Hematopoietic multipotent progenitor cell treated with erythropoietin and hydrocortisone succinate and interleukin-3 and kit ligand, for 4 days (in vitro differentiated cells): ENCODE results near the gene SSNA1.

Source experiments
- DNase-seq: peaks from one replicate; pipeline ENCODE4 v3.0.0-alpha.2; 2015

SSNA1 gene, protein sequence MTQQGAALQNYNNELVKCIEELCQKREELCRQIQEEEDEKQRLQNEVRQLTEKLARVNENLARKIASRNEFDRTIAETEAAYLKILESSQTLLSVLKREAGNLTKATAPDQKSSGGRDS

DNA sequence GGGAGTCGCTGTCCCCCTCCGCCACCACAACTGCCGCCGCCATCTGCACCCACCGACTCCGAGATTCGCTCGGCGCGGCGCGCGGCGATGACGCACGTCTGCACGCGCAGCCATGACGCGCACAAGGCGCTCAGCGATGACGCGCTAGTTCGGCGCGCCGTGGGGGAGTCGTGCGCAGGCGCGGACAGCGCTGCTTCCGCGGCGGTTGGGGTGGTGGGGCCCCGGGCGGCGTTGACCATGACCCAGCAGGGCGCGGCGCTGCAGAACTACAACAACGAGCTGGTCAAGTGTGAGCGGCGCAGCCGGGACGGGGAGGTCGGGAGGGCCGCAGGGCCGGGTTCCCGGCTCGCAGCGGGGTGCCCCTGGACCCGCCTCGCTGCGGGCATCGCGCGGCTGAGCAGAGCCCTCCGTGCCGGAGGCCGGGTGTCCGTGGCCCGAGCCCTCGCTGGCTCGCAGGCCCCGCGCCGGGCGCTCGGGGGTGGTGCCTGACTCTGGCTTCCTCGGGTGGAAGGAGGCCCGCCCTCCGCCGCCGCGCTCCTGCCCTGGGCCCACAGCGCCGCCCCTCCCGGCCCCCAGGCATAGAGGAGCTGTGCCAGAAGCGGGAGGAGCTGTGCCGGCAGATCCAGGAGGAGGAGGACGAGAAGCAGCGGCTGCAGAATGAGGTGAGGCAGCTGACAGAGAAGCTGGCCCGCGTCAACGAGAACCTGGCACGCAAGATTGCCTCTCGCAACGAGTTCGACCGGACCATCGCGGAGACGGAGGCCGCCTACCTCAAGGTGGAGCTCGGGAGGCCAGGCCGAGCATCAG is at the start of gene SSNA1, which contains the start of gene ANAPC2:
SSNA1 (plus strand) TSS at position 187 of the 807 bp plus-strand sequence; CDS start at position 238, 51 bp downstream.
ANAPC2 (minus strand) TSS at position 71 of the 807 bp plus-strand sequence; CDS start at position 43, 28 bp downstream.
- DNase-seq: peak; percentile 96

DNA sequence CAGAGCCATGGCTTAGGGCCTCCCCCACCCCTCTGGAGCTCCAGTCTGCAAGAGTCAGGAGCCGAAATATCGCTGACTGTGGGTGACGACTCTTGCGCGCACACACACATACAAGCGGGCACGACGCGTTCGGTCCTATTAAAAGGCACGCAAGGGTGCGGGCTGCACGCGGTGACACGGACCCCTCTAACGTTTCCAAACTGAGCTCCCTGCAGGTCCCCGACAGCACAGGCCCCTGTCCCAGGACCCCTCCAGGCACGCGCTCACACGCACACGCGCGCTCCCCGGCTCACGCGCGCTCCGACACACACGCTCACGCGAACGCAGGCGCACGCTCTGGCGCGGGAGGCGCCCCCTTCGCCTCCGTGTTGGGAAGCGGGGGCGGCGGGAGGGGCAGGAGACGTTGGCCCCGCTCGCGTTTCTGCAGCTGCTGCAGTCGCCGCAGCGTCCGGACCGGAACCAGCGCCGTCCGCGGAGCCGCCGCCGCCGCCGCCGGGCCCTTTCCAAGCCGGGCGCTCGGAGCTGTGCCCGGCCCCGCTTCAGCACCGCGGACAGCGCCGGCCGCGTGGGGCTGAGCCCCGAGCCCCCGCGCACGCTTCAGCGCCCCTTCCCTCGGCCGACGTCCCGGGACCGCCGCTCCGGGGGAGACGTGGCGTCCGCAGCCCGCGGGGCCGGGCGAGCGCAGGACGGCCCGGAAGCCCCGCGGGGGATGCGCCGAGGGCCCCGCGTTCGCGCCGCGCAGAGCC is 49.6 kb upstream of the SSNA1 start, which contains the start of gene GRIN1:
GRIN1 (plus strand) TSS at position 433 of the 746 bp plus-strand sequence. CDS start 333 bp downstream, outside the sequence.
- peak; percentile 72 for DNase-seq

DNA sequence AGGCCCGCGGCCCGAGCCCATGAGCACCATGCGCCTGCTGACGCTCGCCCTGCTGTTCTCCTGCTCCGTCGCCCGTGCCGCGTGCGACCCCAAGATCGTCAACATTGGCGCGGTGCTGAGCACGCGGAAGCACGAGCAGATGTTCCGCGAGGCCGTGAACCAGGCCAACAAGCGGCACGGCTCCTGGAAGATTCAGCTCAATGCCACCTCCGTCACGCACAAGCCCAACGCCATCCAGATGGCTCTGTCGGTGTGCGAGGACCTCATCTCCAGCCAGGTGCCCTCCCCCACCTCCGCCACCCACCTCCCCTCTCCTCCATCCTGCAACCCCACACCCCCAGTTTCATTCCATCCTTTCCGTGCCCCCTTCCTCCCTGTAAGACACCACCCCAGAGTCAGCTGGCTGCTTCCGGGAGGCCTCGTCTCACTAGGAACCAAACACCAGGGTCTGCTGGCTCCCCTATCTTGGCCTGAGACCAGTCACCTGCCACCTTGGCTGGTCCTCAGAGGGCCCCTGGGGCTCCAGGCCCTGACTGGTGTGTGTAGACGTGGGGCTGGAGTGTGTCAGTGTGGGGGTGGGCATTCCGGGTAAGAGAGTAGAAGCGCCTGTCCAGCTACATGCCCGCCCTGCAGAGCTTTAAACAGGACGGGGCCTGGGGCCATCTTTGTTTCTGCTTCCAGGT is 48.9 kb upstream of the SSNA1 start:
- no peak for DNase-seq

DNA sequence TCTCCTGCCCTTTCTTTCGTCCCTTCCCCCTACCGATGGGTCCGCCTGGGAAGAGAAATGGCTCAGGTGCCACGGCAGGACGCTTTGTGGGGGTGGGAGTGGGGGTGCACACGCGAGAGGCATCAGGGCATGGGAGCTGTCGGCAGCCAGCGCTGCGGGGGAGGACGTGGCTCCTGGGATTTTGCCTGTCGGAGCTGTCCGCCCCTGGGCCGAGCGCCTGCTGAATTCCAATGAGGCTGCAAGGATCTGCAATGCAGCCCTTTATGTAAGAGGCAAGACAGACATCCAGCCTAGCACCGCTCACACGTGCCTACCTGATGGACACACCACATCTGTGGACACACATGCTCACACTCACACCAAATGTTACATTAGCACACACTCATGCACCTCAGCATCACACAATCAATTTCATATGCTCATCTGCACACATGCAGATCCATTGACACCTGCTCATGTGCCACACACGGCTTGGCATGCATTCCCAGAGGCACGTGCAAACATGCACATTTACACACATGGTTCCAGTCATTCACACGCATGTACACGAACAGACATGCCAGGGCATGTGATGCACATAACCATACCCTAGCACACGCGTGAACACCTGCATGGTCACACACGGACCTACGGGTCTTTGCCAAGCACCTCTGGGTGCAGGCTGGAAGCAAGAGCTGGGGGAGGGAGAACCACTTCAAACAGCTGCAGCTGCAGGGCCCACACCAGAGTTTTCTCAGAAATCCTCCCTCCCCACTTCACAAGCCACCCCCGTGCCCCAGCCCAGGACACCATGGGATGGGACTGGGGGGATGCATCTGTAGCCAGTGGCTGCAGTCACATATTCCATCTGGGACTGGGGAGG is 48.1 kb upstream of the SSNA1 start:
- no peak for DNase-seq

DNA sequence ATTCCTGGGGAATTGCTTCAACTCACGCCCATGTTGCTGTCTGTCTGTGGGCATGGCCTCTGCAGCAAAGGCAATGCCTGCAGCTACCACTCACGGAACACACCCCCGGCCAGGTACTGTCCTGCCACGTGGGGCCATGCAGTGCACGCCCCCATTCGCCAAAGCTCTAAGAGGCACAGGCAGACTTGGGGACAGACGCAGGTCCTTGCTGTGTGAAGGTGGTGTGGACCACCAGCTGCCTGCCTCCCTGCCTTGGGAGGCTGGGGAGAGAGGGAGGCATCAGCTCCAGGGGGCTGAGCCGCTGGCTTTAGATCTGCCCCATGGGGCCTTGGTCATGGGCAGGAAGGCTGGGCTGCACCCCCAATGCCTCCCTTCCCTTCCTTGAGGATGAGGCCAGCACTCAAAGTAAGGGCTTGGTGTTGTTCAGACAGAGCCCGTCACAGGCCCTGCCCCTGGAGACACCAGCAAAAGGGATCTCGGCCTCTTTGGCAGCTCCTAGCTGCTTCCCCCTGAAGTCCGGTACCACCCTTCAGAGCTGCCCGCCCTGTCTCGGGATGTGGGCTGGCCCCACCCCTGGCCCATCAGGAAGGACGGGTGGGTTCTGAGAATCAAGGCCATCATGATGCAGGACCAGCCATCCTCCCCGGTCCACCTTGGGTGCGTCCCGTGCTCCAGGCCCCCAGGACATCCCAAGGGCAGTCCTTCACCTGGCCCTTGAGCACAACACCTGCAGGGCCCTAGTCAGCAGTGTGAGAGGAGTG is 47.2 kb upstream of the SSNA1 start:
- no peak for DNase-seq

DNA sequence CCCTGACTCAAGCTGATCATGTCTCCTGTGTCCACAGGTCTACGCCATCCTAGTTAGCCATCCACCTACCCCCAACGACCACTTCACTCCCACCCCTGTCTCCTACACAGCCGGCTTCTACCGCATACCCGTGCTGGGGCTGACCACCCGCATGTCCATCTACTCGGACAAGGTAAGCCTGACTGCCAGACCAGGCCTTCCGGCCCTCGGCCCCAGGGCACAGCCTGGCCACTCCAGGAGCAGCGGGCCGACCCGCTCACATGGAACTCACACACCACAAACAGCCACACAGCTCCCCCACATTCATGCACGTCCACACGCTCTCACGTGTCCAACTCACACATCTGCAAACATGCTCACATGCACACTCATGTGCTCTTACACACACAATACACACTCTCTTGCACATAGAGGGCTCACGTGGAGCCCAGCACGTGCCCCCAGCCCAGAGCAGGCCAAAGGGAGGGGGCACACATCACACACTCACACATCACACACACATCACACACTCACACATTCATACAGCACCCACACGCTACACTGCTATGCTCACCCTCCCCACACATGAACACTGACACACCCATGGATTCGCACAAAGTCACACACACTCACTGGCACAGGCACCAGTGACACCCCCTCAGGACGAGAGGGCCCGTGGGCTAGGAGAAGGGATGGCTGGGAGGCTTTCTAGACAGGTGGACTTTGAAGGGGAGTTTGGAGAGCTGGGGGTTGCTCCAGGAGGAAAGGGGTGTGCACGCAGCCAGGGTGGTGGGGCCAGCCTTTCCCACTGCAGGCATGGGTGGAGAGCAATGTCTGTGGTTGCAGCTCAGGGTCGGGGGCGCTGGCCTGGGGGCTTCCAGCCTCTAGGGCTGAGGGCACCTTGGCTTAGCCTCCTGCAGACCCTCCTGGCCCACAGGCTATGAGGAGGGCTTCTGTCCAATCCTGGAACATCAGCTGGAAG is 46.2 kb upstream of the SSNA1 start:
- no peak for DNase-seq

DNA sequence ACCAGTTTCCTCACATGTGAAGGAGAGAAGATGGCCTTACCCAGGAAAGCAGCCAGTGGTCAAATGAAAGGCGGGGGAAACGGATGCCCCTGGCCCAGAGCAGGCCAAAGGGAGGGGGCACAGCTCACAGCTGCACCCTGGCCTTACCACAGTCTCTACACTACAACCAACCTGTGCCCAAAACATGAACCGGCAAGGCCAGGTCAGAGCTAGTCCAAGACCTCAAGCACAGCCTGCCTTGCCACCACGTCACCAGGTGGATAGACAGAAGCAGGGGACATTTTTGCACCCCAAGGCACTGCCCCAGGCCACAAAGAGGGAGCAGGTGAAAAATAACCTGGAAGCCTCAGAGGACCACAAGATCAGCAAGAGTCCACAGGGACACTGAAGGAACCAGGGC is 45.0 kb upstream of the SSNA1 start:
- DNase-seq: no peak

DNA sequence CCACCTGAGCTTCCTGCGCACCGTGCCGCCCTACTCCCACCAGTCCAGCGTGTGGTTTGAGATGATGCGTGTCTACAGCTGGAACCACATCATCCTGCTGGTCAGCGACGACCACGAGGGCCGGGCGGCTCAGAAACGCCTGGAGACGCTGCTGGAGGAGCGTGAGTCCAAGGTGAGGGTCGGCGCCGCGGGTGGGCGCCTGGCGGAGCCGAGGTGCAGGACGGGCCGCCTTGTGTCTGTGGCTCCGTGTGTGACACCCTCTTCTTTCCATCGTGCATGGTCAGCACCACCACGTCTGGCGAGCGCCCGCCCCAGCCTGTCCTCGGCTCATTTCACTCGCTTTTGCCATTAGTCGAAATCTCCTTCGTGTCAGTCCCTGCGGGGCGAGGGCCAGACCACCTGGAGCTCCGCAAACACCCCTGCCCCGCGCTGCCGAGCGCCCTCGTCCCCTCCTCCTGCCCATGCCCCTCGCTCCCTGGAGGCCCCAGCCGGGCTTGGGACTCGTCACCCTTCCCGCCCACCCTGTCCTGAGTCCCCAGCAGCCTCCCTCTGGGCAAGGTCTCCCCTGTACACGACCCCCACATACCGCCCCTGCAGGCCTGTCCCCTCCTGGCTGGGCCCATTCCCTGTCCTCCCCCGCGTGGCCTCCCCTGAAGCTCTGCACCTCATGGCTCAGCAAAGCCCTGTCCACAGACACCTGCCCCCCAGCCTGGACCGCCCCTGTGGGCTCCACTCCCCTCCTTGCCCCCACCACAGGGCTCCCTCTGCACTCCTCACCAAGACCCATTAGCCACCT is 42.5 kb upstream of the SSNA1 start:
- DNase-seq: no peak

DNA sequence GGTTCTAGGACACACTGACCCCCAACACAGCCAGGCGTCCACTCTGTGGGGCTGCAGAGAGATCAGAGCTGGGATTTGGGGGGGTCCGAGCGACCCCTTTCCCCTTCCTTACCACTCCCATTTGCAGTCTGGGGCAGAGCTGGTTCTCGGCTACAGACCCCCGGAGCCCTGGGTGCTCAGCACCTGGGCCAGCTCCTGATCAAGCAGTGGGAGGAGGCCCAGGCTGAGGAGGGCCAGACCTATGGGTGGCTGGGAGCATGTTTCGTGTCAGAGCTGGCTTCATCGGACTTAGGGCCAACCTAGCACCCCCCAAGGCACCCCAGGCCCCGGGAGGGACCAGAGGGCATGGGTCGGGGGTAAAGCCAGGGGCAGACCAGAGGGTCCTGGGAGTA is 42.0 kb upstream of the SSNA1 start:
- DNase-seq: peak; percentile 40

DNA sequence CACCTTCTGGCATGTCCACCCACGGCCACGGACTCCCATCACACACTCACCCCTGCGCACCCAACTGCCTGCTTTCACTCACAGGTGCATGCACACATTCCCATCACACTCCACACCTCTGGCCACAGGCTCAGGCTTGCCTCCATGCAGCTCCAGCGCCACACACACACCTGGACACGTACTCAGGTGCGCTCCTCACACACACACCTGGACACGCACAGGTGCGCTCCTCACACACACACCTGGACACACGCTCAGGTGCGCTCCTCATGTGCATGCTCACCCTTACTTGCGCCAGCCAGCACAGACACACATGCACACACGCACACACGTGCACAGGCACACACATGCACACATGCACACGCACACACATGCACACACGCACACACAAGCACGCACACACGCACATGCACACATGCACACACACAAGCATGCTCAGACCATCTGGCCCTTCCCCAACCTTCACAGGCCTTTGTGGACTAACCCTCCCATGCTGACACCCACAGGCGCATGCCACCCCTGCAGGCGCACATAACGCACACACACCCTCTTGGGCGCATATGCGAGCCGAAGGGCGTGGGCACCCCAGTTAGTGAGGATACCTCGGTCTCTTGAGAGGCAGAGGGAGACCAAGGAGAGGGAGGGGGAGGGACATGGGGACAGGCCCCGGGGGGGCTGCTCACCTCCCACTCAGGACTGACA is 41.2 kb upstream of the SSNA1 start:
- DNase-seq: no peak

DNA sequence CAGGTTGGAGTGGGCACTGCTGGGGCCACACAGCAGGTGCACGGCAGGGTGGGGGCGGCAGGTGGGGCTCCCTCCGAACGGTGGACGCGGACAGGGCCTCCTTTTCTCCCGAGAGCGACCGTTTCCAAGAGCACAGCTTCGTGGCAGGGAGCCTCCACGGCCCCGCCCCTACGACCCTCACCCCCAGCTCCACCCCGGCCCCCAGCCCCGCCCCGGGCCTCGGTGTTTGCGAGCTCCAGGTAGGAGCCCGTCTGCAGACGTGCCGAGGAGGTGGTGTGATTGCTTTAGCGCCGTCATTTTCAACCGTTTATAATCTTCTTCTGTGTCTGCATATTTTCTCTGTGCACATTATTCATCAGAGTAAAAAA is 40.7 kb upstream of the SSNA1 start:
- no peak for DNase-seq

DNA sequence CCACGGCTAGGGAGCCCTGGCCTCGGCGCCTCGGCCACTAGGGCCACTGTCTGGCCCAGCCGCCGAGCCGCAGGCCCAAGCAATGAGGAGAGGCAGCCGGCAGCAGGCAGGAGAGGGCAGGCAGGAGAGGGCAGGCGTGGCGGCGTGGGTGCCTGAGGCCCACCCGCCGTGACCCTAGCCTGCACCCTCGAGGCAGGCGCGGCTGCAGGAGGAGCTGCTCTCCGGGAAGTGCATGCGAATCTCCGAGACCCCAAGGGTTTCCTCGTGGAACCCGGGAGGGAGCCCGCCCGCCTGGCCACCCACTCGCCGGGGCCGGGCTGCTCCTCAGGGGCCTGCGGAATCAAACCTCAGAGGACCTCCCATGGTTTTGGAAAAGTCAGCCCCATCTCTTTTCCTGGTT is 40.2 kb upstream of the SSNA1 start:
- no peak for DNase-seq

DNA sequence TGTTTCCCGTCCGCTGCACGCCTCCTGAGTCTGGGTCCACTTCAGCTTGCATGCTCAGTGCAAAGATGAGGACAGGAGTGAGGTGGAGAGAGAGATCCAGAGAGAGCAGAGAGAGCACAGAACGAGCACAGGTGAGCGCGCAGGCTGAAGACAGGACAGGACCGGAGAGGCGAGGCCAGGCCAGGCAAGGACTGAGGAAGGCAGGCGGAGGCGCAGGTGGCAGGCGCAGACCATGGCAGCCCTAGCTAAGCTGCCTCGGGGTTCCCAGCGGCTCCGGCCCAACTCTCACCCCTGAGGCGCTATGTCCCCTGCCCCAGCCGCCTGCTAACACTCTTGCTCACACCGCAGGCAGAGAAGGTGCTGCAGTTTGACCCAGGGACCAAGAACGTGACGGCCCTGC is 39.8 kb upstream of the SSNA1 start:
- no peak for DNase-seq

DNA sequence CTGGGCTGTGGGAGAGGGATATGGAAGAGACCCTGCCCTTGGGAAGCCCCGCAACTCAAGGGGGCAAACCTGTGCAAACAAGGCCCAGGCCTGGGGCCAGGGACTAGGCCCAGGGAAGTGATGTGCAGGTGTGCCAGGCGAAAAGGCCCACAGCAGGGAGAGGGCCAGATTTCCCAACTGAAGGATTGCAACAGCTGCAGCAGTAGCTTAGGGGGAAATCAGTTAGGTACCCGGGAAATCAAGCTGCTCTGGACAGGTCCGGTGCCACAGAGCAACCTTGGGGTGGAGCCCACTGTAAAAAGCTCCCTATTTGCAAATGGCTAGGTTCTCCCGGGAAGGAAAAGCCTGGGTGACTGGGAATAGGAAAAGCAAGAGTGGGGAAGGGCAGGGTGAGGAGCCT is 39.1 kb upstream of the SSNA1 start:
- no peak for DNase-seq

DNA sequence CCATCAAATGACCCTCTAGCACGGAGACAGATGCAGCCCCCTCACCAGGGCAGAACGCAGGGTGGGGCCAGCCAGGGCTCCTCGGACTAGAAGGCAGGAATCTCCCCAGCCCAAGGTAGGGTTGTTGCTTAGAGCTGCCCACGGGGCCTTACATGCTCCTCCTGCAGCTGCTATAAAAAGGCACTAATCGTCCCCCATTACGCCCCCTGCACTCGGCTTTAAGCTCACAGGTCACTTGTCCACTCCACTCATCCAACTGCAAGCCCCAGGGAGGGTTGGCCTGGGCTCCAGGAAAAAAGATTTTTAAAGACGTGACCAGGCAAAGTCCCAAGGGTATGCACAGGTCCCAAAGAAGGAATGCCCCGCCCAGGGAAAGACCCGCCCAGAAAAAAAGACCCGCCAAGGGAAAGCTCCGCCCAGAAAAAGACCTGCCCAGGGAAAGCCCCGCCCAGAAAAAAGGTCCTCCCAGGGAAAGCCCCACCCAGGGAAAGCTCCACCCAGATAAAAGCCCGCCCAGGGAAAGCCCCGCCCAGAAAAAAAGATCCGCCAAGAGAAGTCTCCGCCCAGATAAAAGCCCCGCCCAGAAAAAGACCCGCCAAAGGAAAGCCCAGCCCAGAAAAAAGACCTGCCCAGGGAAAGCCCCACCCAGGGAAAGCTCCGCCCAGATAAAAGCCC is 38.4 kb upstream of the SSNA1 start:
- no peak for DNase-seq

DNA sequence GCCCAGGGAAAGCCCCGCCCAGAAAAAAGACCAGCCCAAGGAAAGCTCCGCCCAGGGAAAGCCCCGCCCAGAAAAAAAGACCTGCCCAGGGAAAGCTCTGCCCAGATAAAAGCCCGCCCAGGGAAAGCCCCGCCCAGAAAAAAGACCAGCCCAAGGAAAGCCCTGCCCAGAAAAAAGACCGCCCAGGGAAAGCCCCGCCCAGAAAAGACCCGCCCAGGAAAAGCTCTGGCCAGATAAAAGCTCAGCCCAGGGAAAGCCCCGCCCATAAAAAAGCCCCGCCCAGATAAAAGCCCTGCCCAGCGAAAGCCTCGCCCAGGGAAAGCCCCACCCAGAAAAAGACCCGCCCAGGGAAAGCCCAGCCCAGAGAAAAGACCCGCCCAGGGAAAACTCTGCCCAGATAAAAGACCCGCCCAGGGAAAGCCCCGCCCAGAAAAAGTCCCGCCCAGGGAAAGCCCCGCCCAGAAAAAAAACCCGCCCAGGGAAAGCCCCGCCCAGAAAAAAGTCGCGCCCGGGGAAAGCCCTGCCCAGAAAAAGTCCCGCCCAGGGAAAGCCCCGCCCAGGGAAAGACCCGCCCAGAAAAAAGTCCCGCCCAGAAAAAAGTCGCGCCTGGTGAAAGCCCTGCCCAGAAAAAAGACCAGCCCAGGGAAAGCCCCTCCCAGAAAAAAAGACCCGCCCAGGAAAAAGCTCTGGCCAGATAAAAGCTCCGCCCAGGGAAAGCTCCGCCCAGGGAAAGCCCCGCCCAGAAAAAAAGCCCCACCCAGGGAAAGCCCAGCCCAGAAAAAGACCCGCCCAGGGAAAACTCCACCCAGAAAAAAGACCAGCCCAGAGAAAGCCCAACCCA is 37.6 kb upstream of the SSNA1 start:
- DNase-seq: peak; percentile 91

DNA sequence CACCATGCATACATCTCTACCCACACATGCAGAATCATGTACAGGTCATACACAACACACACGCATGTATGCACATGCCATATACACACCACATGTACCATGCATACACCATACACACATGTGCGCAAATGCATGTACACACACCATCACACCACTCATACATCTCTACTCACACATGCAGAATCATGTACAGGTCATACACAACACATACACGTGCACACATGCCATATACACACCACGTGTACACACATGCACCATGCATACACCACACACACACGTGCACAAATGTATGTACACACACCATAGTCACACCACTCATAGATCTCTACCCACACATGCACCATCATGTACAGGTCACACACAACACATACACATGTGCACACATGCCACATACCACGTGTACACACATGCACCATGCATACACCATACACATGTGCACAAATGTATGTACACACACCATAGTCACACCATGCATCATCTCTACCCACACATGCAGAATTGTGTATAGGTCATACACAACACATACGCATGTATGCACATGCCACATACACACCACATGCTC is 35.6 kb upstream of the SSNA1 start:
- no peak for DNase-seq
